ENCODE measurements around the gene SSC4D.

SSC4D gene

DNA sequence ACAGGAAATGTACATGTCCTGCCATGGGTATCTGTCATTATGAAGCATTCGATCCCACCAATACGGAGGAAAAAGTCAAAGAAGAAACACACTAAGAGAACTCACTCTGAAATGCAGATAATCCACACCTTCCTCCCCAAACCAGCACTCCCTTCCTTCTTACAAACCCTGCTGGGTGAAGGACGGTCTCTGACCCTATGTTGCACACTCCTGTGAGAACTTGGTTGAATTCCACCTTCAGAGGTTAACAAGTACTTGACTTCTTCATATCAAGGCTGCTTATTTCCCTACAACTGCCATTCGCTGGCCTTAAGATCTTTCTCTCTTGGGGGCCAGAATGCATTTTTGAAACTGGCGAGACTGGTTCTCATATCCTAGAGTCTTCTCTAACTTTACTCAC is 67.3 kb downstream of the SSC4D start:
- TF ChIP-seq EZH2phosphoT487 (IDR thresholded peaks at IDR 0.05; ENCODE audit: borderline replicate concordance, low read length): no peak
- TF ChIP-seq, protein P1, sequence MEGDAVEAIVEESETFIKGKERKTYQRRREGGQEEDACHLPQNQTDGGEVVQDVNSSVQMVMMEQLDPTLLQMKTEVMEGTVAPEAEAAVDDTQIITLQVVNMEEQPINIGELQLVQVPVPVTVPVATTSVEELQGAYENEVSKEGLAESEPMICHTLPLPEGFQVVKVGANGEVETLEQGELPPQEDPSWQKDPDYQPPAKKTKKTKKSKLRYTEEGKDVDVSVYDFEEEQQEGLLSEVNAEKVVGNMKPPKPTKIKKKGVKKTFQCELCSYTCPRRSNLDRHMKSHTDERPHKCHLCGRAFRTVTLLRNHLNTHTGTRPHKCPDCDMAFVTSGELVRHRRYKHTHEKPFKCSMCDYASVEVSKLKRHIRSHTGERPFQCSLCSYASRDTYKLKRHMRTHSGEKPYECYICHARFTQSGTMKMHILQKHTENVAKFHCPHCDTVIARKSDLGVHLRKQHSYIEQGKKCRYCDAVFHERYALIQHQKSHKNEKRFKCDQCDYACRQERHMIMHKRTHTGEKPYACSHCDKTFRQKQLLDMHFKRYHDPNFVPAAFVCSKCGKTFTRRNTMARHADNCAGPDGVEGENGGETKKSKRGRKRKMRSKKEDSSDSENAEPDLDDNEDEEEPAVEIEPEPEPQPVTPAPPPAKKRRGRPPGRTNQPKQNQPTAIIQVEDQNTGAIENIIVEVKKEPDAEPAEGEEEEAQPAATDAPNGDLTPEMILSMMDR (IDR thresholded peaks at IDR 0.05; ENCODE audit: low read depth, low read length, poor library complexity, severe bottlenecking): no peak
- Histone ChIP-seq H3K79me2 (ENCODE audit: control insufficient read depth, low read length) (peaks cover 100% of the 10 kb centered on the region), H3F3A (ENCODE audit: control insufficient read depth, insufficient read depth) (peaks cover 6% of the 10 kb centered on the region), H3K9me3 (ENCODE audit: control insufficient read depth, insufficient read depth, low read length) (no peaks in the 10 kb centered on the region), H3K4me1 (ENCODE audit: control insufficient read depth, low read length) (no peaks in the 10 kb centered on the region), H3K4me3 (ENCODE audit: low read length) (no peak overlapping the region), H3K27me3 (ENCODE audit: control insufficient read depth, low read length) (no peaks in the 10 kb centered on the region), H3K4me2 (ENCODE audit: low read length) (no peak overlapping the region), H3K9me2 (replicated peaks; ENCODE audit: control insufficient read depth, low read length) (no peaks in the 10 kb centered on the region), H3K36me3 (ENCODE audit: control insufficient read depth, low read length) (peaks cover 95% of the 10 kb centered on the region), H3K27ac (ENCODE audit: low read depth, low read length) (no peak overlapping the region), H4K20me1 (ENCODE audit: control insufficient read depth, insufficient read depth, low read depth, low read length) (peaks cover 58% of the 10 kb centered on the region)

DNA sequence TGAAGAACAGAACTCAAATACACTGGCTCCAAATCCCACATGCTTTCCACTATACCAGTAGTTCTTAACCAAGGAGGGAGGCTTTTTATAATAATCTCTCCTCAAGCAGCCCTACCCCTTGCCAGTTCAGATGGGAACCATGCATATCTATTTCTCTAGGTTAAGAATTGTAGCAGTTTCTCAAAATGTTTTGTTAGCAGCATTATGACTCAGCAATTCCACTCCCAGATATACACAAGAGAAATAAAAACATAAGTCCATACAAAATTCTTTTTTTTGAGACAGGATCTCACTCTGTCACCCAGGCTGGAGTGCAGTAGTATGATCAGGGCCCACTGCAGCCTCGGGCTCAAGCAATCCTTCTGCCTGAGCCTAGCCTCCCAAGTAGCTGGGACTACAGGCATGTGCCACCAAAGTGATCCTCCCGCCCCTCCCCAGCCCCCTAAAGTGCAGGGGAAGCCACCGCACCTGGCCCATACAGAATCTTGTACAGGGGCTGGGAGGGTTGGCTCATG is 68.8 kb downstream of the SSC4D start:
- Histone ChIP-seq H3K4me1 (ENCODE audit: control insufficient read depth, low read length) (no peaks in the 10 kb centered on the region), H3F3A (ENCODE audit: control insufficient read depth, insufficient read depth) (peaks cover 6% of the 10 kb centered on the region), H3K9me3 (ENCODE audit: control insufficient read depth, insufficient read depth, low read length) (no peaks in the 10 kb centered on the region), H3K79me2 (ENCODE audit: control insufficient read depth, low read length) (peaks cover 100% of the 10 kb centered on the region), H3K27ac (ENCODE audit: low read depth, low read length) (no peak overlapping the region), H3K4me3 (ENCODE audit: low read length) (no peak overlapping the region), H4K20me1 (ENCODE audit: control insufficient read depth, insufficient read depth, low read depth, low read length) (peaks cover 68% of the 10 kb centered on the region), H3K27me3 (ENCODE audit: control insufficient read depth, low read length) (no peaks in the 10 kb centered on the region), H3K4me2 (ENCODE audit: low read length) (no peak overlapping the region), H3K36me3 (ENCODE audit: control insufficient read depth, low read length) (peaks cover 96% of the 10 kb centered on the region), H3K9me2 (replicated peaks; ENCODE audit: control insufficient read depth, low read length) (no peaks in the 10 kb centered on the region)
- TF ChIP-seq EZH2phosphoT487 (IDR thresholded peaks at IDR 0.05; ENCODE audit: borderline replicate concordance, low read length): no peak
- TF ChIP-seq, protein P1 (IDR thresholded peaks at IDR 0.05; ENCODE audit: low read depth, low read length, poor library complexity, severe bottlenecking): no peak

Data from DOHH2 (cell line).